Testis (tissue), 2 donors: ENCODE measurements around the gene CAMTA1.

Experiments
- CTCF ChIP-seq, 3 experiments: fragments of 450-650 bp in 2 of 3; fragments of 200-600 bp in 1 of 3; sonication (generic) in 1 of 3; IDR thresholded peaks; one replicate each; pipeline ENCODE4 v1.5.1; 2016 to 2019; ENCODE audit warnings: antibody characterized with exemption in 3 of 3, mild to moderate bottlenecking in 2 of 3, moderate library complexity in 1 of 3
- POLR2A ChIP-seq: fragments of 450-650 bp; IDR thresholded peaks from one replicate; pipeline ENCODE4 v1.6.1; 2017; ENCODE audit warnings: antibody characterized with exemption, mild to moderate bottlenecking, moderate library complexity

- no peak for TF ChIP-seq CTCF (IDR thresholded peaks at IDR 0.05)
- no peak for TF ChIP-seq POLR2A
Measured at GRCh38 chr1:7751174-7751573, 965.9 kb downstream of the CAMTA1 start.
